ENCODE results near the gene XPO5.
"Not testable (repeated sequence)": the region's sequence is repeated elsewhere in the genome, so short reads cannot be mapped to it uniquely, and the experiment has no call there.

XPO5 gene

GRCh38 chr6:43499028-43499815 is 76.6 kb downstream of the XPO5 start:
- peaks cover 19% of the 10 kb centered on the region for H3K4me1 Mint-ChIP-seq
- DNase-seq (ENCODE audit: low spot score in 2 of 2) (no peak), ATAC-seq (no peak)
- no peak overlapping the region for H3K4me3 Mint-ChIP-seq
- H3K27ac Mint-ChIP-seq = no peak overlapping the region
- no peaks in the 10 kb centered on the region for H3K9me3 Mint-ChIP-seq
- H3K36me3 Mint-ChIP-seq = peaks cover 66% of the 10 kb centered on the region

GRCh38 chr6:43498291-43498690 is 77.5 kb downstream of the XPO5 start:
- not testable (repeated sequence) for DNase-seq (ENCODE audit: low spot score in 2 of 2); H3K9me3 Mint-ChIP-seq; H3K4me3 Mint-ChIP-seq; ATAC-seq; H3K27ac Mint-ChIP-seq
- Mint-ChIP-seq H3K36me3 (peaks cover 58% of the 10 kb centered on the region), H3K4me1 (peaks cover 25% of the 10 kb centered on the region)

GRCh38 chr6:43497689-43498088 is 78.1 kb downstream of the XPO5 start:
- no peak for DNase-seq (ENCODE audit: low spot score in 2 of 2)
- H3K4me1 Mint-ChIP-seq = peaks cover 26% of the 10 kb centered on the region
- H3K9me3 Mint-ChIP-seq = no peaks in the 10 kb centered on the region
- peaks cover 54% of the 10 kb centered on the region for H3K36me3 Mint-ChIP-seq
- no peak for ATAC-seq
- peak overlapping the region; percentile 76 for H3K27ac Mint-ChIP-seq
- H3K4me3 Mint-ChIP-seq = no peak overlapping the region

GRCh38 chr6:43497129-43497396 is 78.8 kb downstream of the XPO5 start:
- DNase-seq (ENCODE audit: low spot score in 2 of 2) = no peak
- ATAC-seq = no peak
- Mint-ChIP-seq H3K4me1 (peaks cover 32% of the 10 kb centered on the region), H3K36me3 (peaks cover 52% of the 10 kb centered on the region), H3K4me3 (no peak overlapping the region), H3K27ac (peak overlapping the region; percentile 76), H3K9me3 (no peaks in the 10 kb centered on the region)

GRCh38 chr6:43496370-43497128 is 79.3 kb downstream of the XPO5 start:
- no peak for DNase-seq (ENCODE audit: low spot score in 2 of 2)
- Mint-ChIP-seq H3K4me1 (peaks cover 32% of the 10 kb centered on the region), H3K36me3 (peaks cover 47% of the 10 kb centered on the region), H3K4me3 (no peak overlapping the region), H3K9me3 (no peaks in the 10 kb centered on the region), H3K27ac (peak overlapping the region; percentile 76)
- ATAC-seq = no peak

- no peaks in the 10 kb centered on the region for H3K9me3 Mint-ChIP-seq
- H3K27ac Mint-ChIP-seq = peak overlapping the region; percentile 91
- peaks cover 32% of the 10 kb centered on the region for H3K4me1 Mint-ChIP-seq
- DNase-seq (ENCODE audit: low spot score in 2 of 2) (no peak), ATAC-seq (peak; percentile 48)
- H3K36me3 Mint-ChIP-seq = peaks cover 36% of the 10 kb centered on the region
- peak overlapping the region; percentile 14 for H3K4me3 Mint-ChIP-seq
Measured at GRCh38 chr6:43495409-43495941, 80.4 kb downstream of the XPO5 start.

- Mint-ChIP-seq H3K36me3 (peaks cover 35% of the 10 kb centered on the region), H3K4me3 (peak overlapping the region; percentile 14), H3K9me3 (no peaks in the 10 kb centered on the region), H3K27ac (peak overlapping the region; percentile 91), H3K4me1 (peaks cover 32% of the 10 kb centered on the region)
- no peak for DNase-seq (ENCODE audit: low spot score in 2 of 2)
- no peak for ATAC-seq
Measured at GRCh38 chr6:43494766-43495165, 81.1 kb downstream of the XPO5 start.

GRCh38 chr6:43494321-43494720 is 81.5 kb downstream of the XPO5 start:
- Mint-ChIP-seq H3K36me3 (peaks cover 32% of the 10 kb centered on the region), H3K27ac (no peak overlapping the region), H3K9me3 (no peaks in the 10 kb centered on the region), H3K4me1 (peaks cover 33% of the 10 kb centered on the region), H3K4me3 (no peak overlapping the region)
- ATAC-seq (no peak), DNase-seq (ENCODE audit: low spot score in 2 of 2) (no peak)

GRCh38 chr6:43493833-43494232 is 82.0 kb downstream of the XPO5 start:
- Mint-ChIP-seq H3K9me3 (no peaks in the 10 kb centered on the region), H3K4me1 (peaks cover 37% of the 10 kb centered on the region), H3K27ac (no peak overlapping the region), H3K36me3 (peaks cover 27% of the 10 kb centered on the region), H3K4me3 (no peak overlapping the region)
- ATAC-seq (no peak), DNase-seq (ENCODE audit: low spot score in 2 of 2) (no peak)

- DNase-seq (ENCODE audit: low spot score in 2 of 2) = no peak
- Mint-ChIP-seq H3K27ac (peak overlapping the region; percentile 5), H3K4me3 (no peak overlapping the region), H3K4me1 (peaks cover 37% of the 10 kb centered on the region), H3K36me3 (peaks cover 21% of the 10 kb centered on the region), H3K9me3 (no peaks in the 10 kb centered on the region)
- ATAC-seq = no peak
Measured at GRCh38 chr6:43493230-43493629, 82.6 kb downstream of the XPO5 start.

- Mint-ChIP-seq H3K4me3 (no peak overlapping the region), H3K9me3 (no peaks in the 10 kb centered on the region), H3K4me1 (peaks cover 37% of the 10 kb centered on the region), H3K36me3 (peaks cover 16% of the 10 kb centered on the region), H3K27ac (peak overlapping the region; percentile 5)
- ATAC-seq (no peak), DNase-seq (ENCODE audit: low spot score in 2 of 2) (no peak)
Measured at GRCh38 chr6:43492673-43493072, 83.2 kb downstream of the XPO5 start.

- peak overlapping the region; percentile 5 for H3K27ac Mint-ChIP-seq
- no peaks in the 10 kb centered on the region for H3K9me3 Mint-ChIP-seq
- no peak overlapping the region for H3K4me3 Mint-ChIP-seq
- ATAC-seq = no peak
- H3K4me1 Mint-ChIP-seq = peaks cover 37% of the 10 kb centered on the region
- DNase-seq (ENCODE audit: low spot score in 2 of 2) = no peak
- H3K36me3 Mint-ChIP-seq = peaks cover 14% of the 10 kb centered on the region
Measured at GRCh38 chr6:43491750-43492661, 83.8 kb downstream of the XPO5 start.

GRCh38 chr6:43490523-43490939 is 85.3 kb downstream of the XPO5 start:
- Mint-ChIP-seq H3K27ac (no peak overlapping the region), H3K9me3 (no peaks in the 10 kb centered on the region), H3K36me3 (peaks cover 24% of the 10 kb centered on the region)

GRCh38 chr6:43489277-43490072 is 86.4 kb downstream of the XPO5 start:
- Mint-ChIP-seq H3K4me1 (peaks cover 21% of the 10 kb centered on the region), H3K4me3 (no peak overlapping the region), H3K27ac (peak overlapping the region; percentile 34), H3K9me3 (no peaks in the 10 kb centered on the region), H3K36me3 (peaks cover 24% of the 10 kb centered on the region)
- DNase-seq (ENCODE audit: low spot score in 2 of 2) (no peak), ATAC-seq (no peak)

More at GRCh38 chr6:43490523-43490939, 85.3 kb downstream of the XPO5 start:
- DNase-seq (ENCODE audit: low spot score in 2 of 2) (no peak), ATAC-seq (no peak)
- peaks cover 31% of the 10 kb centered on the region for H3K4me1 Mint-ChIP-seq
- no peak overlapping the region for H3K4me3 Mint-ChIP-seq

All from stimulated activated effector memory CD8-positive, alpha-beta T cell treated with anti-CD3 and anti-CD28 coated beads, Interleukin-12 subunit alpha, Interleukin-12 subunit beta, amount 100 ng/mL, for 72 hours (primary cell).